Transverse colon (tissue), 4 donors: ENCODE results near the gene ATXN2L.
"Not testable (repeated sequence)": the region's sequence is repeated elsewhere in the genome, so short reads cannot be mapped to it uniquely, and the experiment has no call there.

Experiments
- EP300 ChIP-seq: sonication (generic); formaldehyde crosslinking; IDR thresholded peaks from one replicate; pipeline ENCODE4 v1.6.1; 2017; ENCODE audit warnings: antibody characterized with exemption, low read depth
- POLR2A ChIP-seq: fragments of 450-650 bp; IDR thresholded peaks from one replicate; pipeline ENCODE4 v1.6.1; 2016; ENCODE audit warnings: antibody characterized with exemption, mild to moderate bottlenecking, moderate library complexity
- POLR2AphosphoS5 ChIP-seq, 3 donors: sonication (generic); formaldehyde crosslinking; IDR thresholded peaks; one replicate each; pipeline ENCODE4 v1.6.1; 2016; ENCODE audit warnings: antibody characterized with exemption in 3 of 3
- TF ChIP-seq, protein P1 (sequence below), 5 experiments: fragments of 200-600 bp in 3 of 5; fragments of 450-650 bp in 2 of 5; sonication (generic) in 3 of 5; IDR thresholded peaks; 1 replicate in 2 of 5; 2 replicates in 3 of 5; pipeline ENCODE4 v1.5.1; 2016 to 2017; ENCODE audit warnings: antibody characterized with exemption in 5 of 5, inconsistent platforms in 3 of 5, mild to moderate bottlenecking in 2 of 5, moderate library complexity in 1 of 5

DNA sequence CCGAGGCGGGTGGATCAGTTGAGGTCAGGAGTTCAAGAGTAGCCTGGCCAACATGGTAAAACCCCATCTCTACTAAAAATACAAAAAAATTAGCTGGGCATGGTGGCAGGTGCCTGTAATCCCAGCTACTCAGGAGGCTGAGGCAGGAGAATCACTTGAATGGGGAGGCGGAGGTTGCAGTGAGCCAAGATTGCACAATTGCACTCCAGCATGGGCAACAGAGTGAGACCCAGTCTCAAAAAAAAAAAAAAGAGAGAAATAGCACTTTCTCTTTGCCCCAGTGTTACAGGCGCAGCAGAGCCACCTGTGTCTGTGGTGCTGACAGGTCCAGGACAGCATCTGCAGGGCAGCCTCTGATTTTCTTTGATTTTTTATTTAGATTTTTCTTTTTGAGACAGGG, 58.8 kb downstream of the ATXN2L start:
- not testable (repeated sequence) for TF ChIP-seq POLR2A; POLR2AphosphoS5 (IDR thresholded peaks at IDR 0.05); EP300
- TF ChIP-seq, protein P1, sequence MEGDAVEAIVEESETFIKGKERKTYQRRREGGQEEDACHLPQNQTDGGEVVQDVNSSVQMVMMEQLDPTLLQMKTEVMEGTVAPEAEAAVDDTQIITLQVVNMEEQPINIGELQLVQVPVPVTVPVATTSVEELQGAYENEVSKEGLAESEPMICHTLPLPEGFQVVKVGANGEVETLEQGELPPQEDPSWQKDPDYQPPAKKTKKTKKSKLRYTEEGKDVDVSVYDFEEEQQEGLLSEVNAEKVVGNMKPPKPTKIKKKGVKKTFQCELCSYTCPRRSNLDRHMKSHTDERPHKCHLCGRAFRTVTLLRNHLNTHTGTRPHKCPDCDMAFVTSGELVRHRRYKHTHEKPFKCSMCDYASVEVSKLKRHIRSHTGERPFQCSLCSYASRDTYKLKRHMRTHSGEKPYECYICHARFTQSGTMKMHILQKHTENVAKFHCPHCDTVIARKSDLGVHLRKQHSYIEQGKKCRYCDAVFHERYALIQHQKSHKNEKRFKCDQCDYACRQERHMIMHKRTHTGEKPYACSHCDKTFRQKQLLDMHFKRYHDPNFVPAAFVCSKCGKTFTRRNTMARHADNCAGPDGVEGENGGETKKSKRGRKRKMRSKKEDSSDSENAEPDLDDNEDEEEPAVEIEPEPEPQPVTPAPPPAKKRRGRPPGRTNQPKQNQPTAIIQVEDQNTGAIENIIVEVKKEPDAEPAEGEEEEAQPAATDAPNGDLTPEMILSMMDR (IDR thresholded peaks at IDR 0.05): not testable (repeated sequence)
